ENCODE results near the gene CDK5RAP2.

Gene CDK5RAP2

DNA sequence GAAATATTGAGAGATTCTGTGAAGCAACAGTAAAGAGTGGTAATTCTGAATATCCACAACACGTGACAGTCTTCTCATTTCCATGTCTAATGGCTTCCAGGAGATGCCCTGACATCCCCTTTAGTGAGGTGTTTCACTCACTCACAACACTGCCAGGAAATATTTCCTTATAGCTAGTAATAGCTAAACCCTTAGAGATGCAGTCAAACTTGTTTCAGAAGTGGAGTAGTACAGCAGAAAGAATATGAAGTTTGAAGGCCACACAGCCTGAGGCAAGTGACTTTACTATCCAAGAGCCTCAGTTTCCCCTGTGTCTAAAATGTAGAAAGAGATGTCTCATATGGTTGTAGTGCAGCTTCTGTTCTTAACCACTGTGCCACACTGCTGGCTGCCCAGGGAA, 139.2 kb downstream of the CDK5RAP2 start:
- Mint-ChIP-seq H3K4me3 (no peak overlapping the region), H3K4me1 (ENCODE audit: low read depth) (peaks cover 14% of the 10 kb centered on the region), H3K9me3 (no peaks in the 10 kb centered on the region), H3K36me3 (ENCODE audit: low read depth) (peaks cover 70% of the 10 kb centered on the region), H3K27ac (no peak overlapping the region), H3K27me3 (no peaks in the 10 kb centered on the region)

DNA sequence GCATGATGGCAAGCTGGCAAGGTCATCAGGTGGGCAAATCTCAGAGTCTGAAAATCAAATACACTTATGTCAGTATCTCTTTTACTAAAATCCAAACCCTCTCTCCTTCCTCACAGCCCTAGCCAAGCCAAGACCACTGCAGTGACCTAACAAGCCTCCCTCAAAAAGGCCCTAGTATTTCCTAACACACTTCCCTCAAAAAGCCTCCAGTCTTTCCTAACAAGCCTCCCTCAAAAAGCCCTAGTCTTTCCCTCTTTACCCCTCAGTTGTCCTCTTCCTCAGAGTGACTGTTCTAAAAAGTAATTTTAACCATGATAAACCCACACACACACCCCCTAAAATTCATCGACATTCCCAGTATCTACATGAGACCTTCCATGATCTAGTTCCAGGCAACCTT, 140.0 kb downstream of the CDK5RAP2 start:
- peaks cover 79% of the 10 kb centered on the region for H3K36me3 Mint-ChIP-seq (ENCODE audit: low read depth)
- peaks cover 14% of the 10 kb centered on the region for H3K4me1 Mint-ChIP-seq (ENCODE audit: low read depth)
- H3K9me3 Mint-ChIP-seq: no peaks in the 10 kb centered on the region
- no peak overlapping the region for H3K27ac Mint-ChIP-seq
- no peak overlapping the region for H3K4me3 Mint-ChIP-seq
- no peaks in the 10 kb centered on the region for H3K27me3 Mint-ChIP-seq

DNA sequence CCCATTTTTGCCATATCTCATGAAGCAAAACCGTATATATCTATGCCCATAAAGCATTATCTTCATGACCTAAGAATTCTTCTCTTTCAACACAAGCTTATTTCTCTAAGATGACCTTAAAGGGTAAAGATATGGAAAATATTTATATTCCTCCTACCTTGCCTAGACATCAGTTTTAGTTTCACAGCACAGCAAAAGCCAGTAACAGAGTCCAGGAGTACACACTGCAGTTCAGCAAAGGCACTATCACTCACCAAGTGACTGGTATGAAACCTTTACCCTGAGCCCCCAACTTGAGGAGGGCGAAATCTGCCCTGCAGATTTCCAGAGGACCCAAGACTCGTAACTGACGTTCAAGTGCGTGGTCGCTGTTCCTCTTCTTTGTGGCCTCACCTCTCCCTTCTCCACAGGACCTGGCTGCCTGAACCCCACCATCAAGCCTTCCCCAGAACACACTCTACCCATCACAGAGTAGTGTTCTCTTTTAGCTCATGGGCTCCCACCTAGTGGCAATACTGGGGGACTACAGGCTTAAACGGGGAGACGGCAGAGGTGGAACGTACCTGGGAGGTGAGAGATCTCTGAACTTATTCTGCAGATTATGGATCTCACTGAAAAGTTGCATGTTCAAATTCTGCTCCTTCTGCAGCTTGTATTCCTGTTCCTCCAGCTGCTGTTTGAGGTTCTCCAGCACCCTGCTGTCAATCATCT, 141.0 kb downstream of the CDK5RAP2 start:
- no peaks in the 10 kb centered on the region for H3K27me3 Mint-ChIP-seq
- no peaks in the 10 kb centered on the region for H3K9me3 Mint-ChIP-seq
- H3K4me1 Mint-ChIP-seq (ENCODE audit: low read depth): peaks cover 14% of the 10 kb centered on the region
- peak overlapping the region; percentile 9 for H3K27ac Mint-ChIP-seq
- H3K36me3 Mint-ChIP-seq (ENCODE audit: low read depth): peaks cover 88% of the 10 kb centered on the region
- H3K4me3 Mint-ChIP-seq: no peak overlapping the region

DNA sequence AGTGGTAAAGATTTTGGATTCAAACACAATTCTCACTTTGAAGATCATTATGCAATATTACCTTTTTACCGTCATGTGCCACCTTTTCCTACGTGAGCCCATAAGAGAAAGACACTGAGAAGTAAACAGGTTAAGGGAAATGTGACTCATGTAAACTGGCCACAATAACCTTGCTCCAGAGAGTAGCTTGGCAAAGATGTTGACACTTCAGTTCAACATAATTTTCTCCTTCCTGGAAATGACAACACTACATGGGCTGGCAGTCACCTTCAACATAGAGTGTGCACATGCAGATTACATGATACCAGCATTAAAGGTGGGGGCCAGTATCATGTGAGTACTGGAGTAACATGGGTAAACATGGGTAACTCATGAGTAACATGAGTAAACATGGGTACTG, 141.9 kb downstream of the CDK5RAP2 start:
- H3K27ac Mint-ChIP-seq: peak overlapping the region; percentile 32
- peaks cover 14% of the 10 kb centered on the region for H3K4me1 Mint-ChIP-seq (ENCODE audit: low read depth)
- no peak overlapping the region for H3K4me3 Mint-ChIP-seq
- H3K27me3 Mint-ChIP-seq: no peaks in the 10 kb centered on the region
- peaks cover 86% of the 10 kb centered on the region for H3K36me3 Mint-ChIP-seq (ENCODE audit: low read depth)
- H3K9me3 Mint-ChIP-seq: no peaks in the 10 kb centered on the region

DNA sequence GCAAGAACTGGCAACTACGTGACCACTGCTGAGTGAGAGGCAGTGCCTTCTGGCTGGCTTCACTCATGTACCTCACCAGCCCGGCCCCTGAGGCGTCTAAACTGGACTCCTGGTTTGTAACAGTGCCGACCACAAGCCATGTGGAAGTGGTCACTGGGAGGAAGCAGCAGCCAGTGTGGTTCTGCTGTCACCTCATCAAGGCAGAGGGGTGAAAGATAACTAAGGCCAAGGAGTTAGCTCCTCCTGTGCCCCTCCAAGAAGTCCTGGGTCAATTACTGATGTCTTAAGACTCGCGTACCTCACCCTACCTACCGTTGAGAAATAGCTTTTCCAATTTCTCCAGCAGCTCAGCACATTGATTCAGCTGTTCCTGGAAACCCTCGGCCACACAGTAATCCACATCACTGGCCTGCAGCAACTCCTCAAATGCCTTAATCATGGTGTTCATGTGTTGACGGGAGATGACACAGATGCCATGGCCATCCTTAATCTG, 142.9 kb downstream of the CDK5RAP2 start:
- H3K4me1 Mint-ChIP-seq (ENCODE audit: low read depth): peaks cover 14% of the 10 kb centered on the region
- no peak overlapping the region for H3K4me3 Mint-ChIP-seq
- H3K27me3 Mint-ChIP-seq: no peaks in the 10 kb centered on the region
- H3K27ac Mint-ChIP-seq: peak overlapping the region; percentile 8
- H3K36me3 Mint-ChIP-seq (ENCODE audit: low read depth): peaks cover 80% of the 10 kb centered on the region
- H3K9me3 Mint-ChIP-seq: no peaks in the 10 kb centered on the region

DNA sequence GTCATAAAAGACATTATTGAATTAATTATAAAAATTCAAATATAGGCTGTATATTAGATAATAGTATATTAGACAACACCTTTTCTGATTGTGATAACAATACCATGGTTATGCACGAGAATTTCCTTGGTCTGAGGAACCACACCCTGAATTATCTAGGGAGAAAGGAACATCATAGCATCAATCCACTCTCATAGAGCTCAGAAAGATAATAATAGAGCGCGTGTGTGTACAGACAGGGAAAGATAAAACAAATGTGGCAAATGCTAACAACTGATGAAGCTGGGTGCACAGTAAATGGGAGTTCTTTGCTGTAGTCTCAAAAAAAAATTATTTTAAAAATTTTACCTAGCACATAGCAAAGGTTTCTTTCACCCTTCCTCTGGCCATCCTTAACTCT, 143.5 kb downstream of the CDK5RAP2 start:
- H3K4me3 Mint-ChIP-seq: no peak overlapping the region
- H3K9me3 Mint-ChIP-seq: no peaks in the 10 kb centered on the region
- peaks cover 84% of the 10 kb centered on the region for H3K36me3 Mint-ChIP-seq (ENCODE audit: low read depth)
- no peak overlapping the region for H3K27ac Mint-ChIP-seq
- H3K4me1 Mint-ChIP-seq (ENCODE audit: low read depth): peaks cover 14% of the 10 kb centered on the region
- no peaks in the 10 kb centered on the region for H3K27me3 Mint-ChIP-seq

DNA sequence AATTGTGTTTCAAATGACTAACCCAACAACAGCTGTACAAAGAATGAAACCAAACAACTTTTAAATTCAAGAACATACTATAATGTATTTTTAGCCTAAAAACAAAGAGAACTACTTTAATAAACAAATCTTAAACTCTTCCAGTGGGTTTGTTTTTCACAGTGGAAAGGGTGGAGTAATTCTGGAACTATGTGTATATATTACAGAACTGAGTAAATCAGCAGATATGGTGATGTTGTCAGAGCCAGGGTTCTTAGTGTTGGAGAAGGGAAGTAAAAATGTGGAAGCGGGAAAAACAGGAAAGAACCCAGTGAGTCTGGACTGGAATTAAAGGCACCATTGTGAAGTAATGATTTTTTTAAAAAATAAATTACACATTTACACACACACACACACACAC, 144.9 kb downstream of the CDK5RAP2 start:
- no peak overlapping the region for H3K27ac Mint-ChIP-seq
- H3K4me3 Mint-ChIP-seq: no peak overlapping the region
- H3K36me3 Mint-ChIP-seq (ENCODE audit: low read depth): peaks cover 79% of the 10 kb centered on the region
- no peaks in the 10 kb centered on the region for H3K27me3 Mint-ChIP-seq
- H3K4me1 Mint-ChIP-seq (ENCODE audit: low read depth): peaks cover 14% of the 10 kb centered on the region
- H3K9me3 Mint-ChIP-seq: no peaks in the 10 kb centered on the region

DNA sequence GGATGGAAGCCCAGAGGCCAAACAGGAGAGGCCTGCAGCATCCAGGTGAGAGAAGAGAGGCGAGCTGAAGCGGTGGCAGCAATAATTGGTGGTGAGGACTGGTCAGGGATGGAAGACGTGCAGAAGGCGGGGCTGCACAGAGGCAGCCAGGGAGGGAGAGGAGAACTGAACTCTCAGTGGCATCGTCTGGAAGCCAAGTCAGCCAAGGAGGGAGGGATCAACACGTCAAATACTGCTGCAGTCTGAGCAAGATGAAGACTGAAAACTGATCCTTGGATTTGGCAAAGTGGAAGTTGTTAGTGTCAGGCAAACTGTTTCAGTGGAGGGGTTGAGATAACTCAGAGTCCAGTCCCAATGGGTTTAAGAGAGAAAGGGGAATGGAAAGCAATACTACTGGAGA, 145.4 kb downstream of the CDK5RAP2 start:
- H3K36me3 Mint-ChIP-seq (ENCODE audit: low read depth): peaks cover 73% of the 10 kb centered on the region

DNA sequence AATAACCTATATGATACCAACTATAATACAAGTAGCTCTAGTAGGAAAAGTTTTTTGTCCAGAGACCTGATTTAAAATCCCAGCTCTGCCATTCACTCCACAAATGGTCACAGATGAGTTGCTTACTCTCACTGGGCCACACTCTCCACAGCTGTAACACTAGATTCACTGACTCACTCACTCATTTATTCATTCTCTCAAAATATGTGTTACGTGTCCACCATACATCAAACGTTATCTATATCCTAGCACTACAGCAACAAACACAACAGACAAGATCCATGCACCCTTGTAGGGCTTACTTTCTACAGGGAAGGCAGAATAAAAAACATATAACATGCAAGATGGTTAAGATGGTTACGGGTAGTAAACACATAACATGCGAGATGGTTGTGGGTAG, 146.3 kb downstream of the CDK5RAP2 start:
- Mint-ChIP-seq H3K27me3 (no peaks in the 10 kb centered on the region), H3K36me3 (ENCODE audit: low read depth) (peaks cover 65% of the 10 kb centered on the region), H3K9me3 (no peaks in the 10 kb centered on the region), H3K4me1 (ENCODE audit: low read depth) (peaks cover 9% of the 10 kb centered on the region), H3K4me3 (no peak overlapping the region), H3K27ac (no peak overlapping the region)

More for the DNA sequence above, 145.4 kb downstream of the CDK5RAP2 start:
- H3K4me1 Mint-ChIP-seq (ENCODE audit: low read depth): peaks cover 14% of the 10 kb centered on the region
- H3K27ac Mint-ChIP-seq: no peak overlapping the region
- H3K9me3 Mint-ChIP-seq: no peaks in the 10 kb centered on the region
- no peaks in the 10 kb centered on the region for H3K27me3 Mint-ChIP-seq
- no peak overlapping the region for H3K4me3 Mint-ChIP-seq

DNA sequence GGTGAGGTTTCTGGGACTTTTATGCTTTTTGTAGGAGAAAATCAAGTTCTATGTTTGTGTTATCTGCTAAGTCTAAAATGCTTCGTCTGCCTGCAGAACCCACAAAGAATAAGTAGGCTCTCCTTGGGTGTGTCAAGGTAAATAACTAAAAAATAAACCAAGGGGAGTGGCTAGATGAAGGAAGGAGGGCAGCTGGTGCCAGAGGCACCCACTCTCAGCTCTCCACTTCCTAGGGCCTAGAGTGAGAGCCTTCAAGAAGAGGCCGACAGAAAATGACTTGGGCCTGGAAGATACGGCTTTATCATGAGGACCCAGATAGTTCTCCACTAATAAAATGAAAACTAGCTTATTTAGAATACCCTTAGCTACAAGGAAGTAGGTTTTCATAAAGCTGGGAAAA, 147.4 kb downstream of the CDK5RAP2 start:
- Mint-ChIP-seq H3K4me3 (no peak overlapping the region), H3K27ac (no peak overlapping the region), H3K4me1 (ENCODE audit: low read depth) (peaks cover under 1% of the 10 kb centered on the region), H3K36me3 (ENCODE audit: low read depth) (peaks cover 60% of the 10 kb centered on the region), H3K9me3 (no peaks in the 10 kb centered on the region), H3K27me3 (no peaks in the 10 kb centered on the region)

DNA sequence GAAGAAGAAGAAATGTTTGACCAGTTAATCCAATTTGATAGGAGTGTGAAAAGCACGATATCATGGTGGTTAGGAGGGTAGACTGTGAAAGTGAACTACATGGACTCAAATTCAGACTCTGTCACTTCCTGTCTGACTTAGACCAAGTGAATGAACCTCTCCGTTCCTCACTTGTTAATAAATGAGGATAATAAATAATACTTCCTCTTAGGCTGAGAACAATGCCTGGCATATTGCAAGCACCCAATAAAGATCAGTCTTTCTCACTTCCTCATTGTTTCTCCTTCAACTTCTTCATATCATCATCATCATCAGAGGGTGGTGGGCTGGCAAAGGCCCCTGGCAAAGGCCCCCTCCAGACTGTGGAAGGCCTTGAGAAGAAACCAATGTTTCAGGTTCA, 148.7 kb downstream of the CDK5RAP2 start:
- Mint-ChIP-seq H3K9me3 (no peaks in the 10 kb centered on the region), H3K36me3 (ENCODE audit: low read depth) (peaks cover 64% of the 10 kb centered on the region), H3K4me3 (no peak overlapping the region), H3K4me1 (ENCODE audit: low read depth) (no peaks in the 10 kb centered on the region), H3K27ac (no peak overlapping the region), H3K27me3 (no peaks in the 10 kb centered on the region)

DNA sequence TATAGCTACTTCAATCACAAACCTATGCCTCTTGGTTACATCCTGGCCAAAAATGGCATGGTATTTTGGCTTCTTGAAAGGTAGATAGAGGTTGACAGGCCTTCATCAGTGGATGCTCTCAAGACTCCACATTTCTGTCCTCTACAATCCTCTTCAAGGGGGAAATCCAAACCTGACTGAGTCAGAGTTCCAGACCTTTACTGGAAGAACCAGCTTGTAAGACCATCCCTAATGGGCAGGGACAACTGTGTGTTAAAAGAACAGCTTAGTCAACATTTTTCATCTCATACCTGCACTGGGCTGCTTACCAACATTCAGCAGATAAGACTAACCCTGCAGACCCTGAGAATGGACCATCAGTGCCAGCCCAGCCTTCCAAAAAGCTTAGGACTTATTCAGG, 155.7 kb downstream of the CDK5RAP2 start:
- no peaks in the 10 kb centered on the region for H3K27me3 Mint-ChIP-seq
- H3K4me1 Mint-ChIP-seq (ENCODE audit: low read depth): no peaks in the 10 kb centered on the region
- no peaks in the 10 kb centered on the region for H3K9me3 Mint-ChIP-seq
- H3K4me3 Mint-ChIP-seq: no peak overlapping the region
- H3K36me3 Mint-ChIP-seq (ENCODE audit: low read depth): peaks cover 72% of the 10 kb centered on the region
- no peak overlapping the region for H3K27ac Mint-ChIP-seq

DNA sequence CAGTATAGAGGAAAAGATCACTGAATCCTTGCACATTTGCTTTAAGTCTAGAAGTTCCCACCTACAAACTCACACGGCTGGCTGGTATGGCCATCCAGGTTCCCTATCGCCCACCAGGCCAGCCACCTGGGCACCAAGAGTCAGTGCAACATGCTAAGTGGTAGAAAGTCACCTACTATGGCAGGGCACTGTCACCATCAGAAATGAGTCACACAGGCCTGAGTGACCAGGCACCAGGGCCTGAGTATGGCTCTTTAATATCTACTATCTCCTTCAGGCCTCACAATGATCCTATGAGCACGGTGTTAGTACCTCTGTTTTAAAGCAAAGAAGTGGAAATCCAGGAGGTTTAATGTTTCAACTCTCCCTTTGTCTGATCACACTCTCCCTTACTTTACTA, 156.2 kb downstream of the CDK5RAP2 start:
- Mint-ChIP-seq H3K9me3 (no peaks in the 10 kb centered on the region), H3K4me1 (ENCODE audit: low read depth) (no peaks in the 10 kb centered on the region), H3K27ac (peak overlapping the region; percentile 51), H3K4me3 (no peak overlapping the region), H3K27me3 (no peaks in the 10 kb centered on the region), H3K36me3 (ENCODE audit: low read depth) (peaks cover 72% of the 10 kb centered on the region)

DNA sequence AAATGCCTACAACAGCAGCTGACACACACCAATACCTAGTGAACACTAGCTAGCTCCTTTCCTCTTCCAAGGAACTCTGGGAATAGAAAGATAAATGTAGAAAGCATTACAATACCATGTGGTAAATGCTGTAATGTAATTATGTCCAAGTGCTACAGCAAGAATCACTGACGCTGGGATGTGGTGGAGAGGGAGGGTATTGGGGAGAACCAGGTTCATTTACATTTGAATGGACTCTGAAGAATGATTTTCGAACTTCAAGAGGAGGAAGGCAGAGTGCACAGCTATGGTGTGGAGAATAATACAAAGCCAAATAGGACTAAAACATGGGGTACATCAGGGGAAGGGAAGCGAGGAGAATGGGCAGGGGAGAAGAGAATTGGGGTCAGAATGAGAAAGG, 158.0 kb downstream of the CDK5RAP2 start:
- Mint-ChIP-seq H3K4me1 (ENCODE audit: low read depth) (no peaks in the 10 kb centered on the region), H3K27ac (peak overlapping the region; percentile 16), H3K36me3 (ENCODE audit: low read depth) (peaks cover 78% of the 10 kb centered on the region)

DNA sequence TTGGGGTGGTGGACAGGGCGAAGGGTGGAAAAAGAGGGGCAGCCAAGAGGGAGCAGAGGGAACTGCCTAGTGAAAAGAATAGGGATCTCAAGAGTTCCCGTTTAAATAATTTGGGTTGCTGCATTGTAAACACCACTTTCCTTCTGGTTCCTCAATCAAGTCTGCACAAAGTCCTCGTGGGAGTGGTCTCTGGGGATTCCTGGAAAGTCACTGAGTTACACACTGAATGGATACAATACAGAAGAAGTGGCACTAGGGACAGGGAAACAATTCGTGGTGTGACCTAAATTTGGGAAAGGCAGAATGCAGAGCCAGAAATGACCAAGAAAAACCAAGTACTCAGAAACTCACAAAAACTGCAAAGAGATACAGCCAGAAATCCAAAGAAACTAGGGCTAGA, 161.7 kb downstream of the CDK5RAP2 start:
- H3K9me3 Mint-ChIP-seq: no peaks in the 10 kb centered on the region
- H3K27ac Mint-ChIP-seq: no peak overlapping the region
- H3K4me1 Mint-ChIP-seq (ENCODE audit: low read depth): no peaks in the 10 kb centered on the region
- H3K36me3 Mint-ChIP-seq (ENCODE audit: low read depth): peaks cover 69% of the 10 kb centered on the region
- no peaks in the 10 kb centered on the region for H3K27me3 Mint-ChIP-seq
- no peak overlapping the region for H3K4me3 Mint-ChIP-seq

More for the DNA sequence above, 158.0 kb downstream of the CDK5RAP2 start:
- Mint-ChIP-seq H3K27me3 (no peaks in the 10 kb centered on the region), H3K9me3 (no peaks in the 10 kb centered on the region), H3K4me3 (no peak overlapping the region)

Data from stimulated activated naive CD8-positive, alpha-beta T cell treated with anti-CD3 and anti-CD28 coated beads, Interleukin-15, Interleukin-2, amounts not matched to agents 100 ng/mL and 50 ng/mL, for 24 hours (primary cell).